Ovary (tissue), 9 donors: ENCODE results near the gene MIF. TPM values are rescaled to one million over a fixed set of nuclear protein-coding genes. Genes with fewer than 3 reads are reported as not detected.
"Not testable (repeated sequence)": the region's sequence is repeated elsewhere in the genome, so short reads cannot be mapped to it uniquely, and the experiment has no call there.

Experiments
- DNase-seq, 5 donors: peaks; one replicate each; pipeline ENCODE4 v3.0.0-alpha.2; 2019 to 2020
- H3K27ac ChIP-seq, 2 donors: fragments of 200-600 bp; one replicate each; pipeline versions ENCODE4 v1.5.1 to v1.8.0; 2019 to 2022
- H3K27me3 ChIP-seq: fragments of 200-600 bp; one replicate; pipeline ENCODE4 v1.8.0; 2022
- H3K36me3 ChIP-seq: fragments of 200-600 bp; sonication (generic); one replicate; pipeline ENCODE4 v1.5.1; 2019
- H3K4me1 ChIP-seq: one replicate; pipeline ENCODE4 v1.8.1; 2013; ENCODE audit warnings: mild to moderate bottlenecking, moderate library complexity; ENCODE audit not compliant: insufficient read depth
- H3K4me3 ChIP-seq: fragments of 200-600 bp; sonication (generic); one replicate; pipeline ENCODE4 v1.5.1; 2017
- H3K9me3 ChIP-seq, 2 donors: fragments of 200-600 bp in 1 of 2; sonication (generic) in 1 of 2; one replicate each; pipeline versions ENCODE4 v1.5.1 to v1.8.1; 2013 to 2019; ENCODE audit warnings: mild to moderate bottlenecking in 1 of 2, moderate library complexity in 1 of 2
- EP300 ChIP-seq: sonication (generic); formaldehyde crosslinking; IDR thresholded peaks from one replicate; pipeline ENCODE4 v1.6.1; 2017; ENCODE audit warnings: antibody characterized with exemption
- POLR2A ChIP-seq: fragments of 450-650 bp; IDR thresholded peaks from one replicate; pipeline ENCODE4 v1.6.1; 2017; ENCODE audit warnings: antibody characterized with exemption, mild to moderate bottlenecking, moderate library complexity
- WGBS, 3 donors: extraction: QIAGEN DNeasy Blood & Tissue Kit in 1 of 3; methylation state at CpG; one replicate each; pipeline versions ENCODE4 v1.1.5 to v1.1.7; 2013 to 2017; 5-methylcytosine and 5-hydroxymethylcytosine counted together
- intact Hi-C, 4 donors: fragments of 100-400 bp; cut with DNase I; formaldehyde crosslinking; loops; one replicate each; pipeline versions ENCODE4 v1.11.0 to v1.15.1; 2022 to 2023
- polyA plus RNA-seq, 2 donors: library from polyadenylated mRNA; stranded (reverse); fragments of 200-250 nt in 1 of 2; fragments of 350-450 nt in 1 of 2; fragmentation: Illumina TruSeq in 1 of 2; extraction: RNeasy Lipid Tissue Mini Kit (QIAGEN cat#74804) in 1 of 2; gene quantifications; one replicate each; pipeline ENCODE4 v1.2.3, GENCODE V29; 2013 to 2014
- total RNA-seq, 7 donors: library from RNA; depleted of rRNA in 2 of 7; stranded (reverse); fragments of >200 nt in 2 of 7; fragmentation: NEBNext Ultra II Directional in 3 of 7; extraction: Animal tissue kit (Norgen Biotek cat#: 25700) in 3 of 7; gene quantifications; one replicate each; pipeline versions ENCODE4 v1.1.0 to v1.2.4, GENCODE V29; 2016 to 2023
- TF ChIP-seq, protein P1 (sequence below), 3 donors: fragments of 450-650 bp in 2 of 3; fragments of 200-600 bp in 1 of 3; IDR thresholded peaks; one replicate each; pipeline versions ENCODE4 v1.5.1 to v1.8.0; 2016 to 2022; ENCODE audit warnings: antibody characterized with exemption in 3 of 3, mild to moderate bottlenecking in 1 of 3
- donor health status: DM: no; HTN: no; CAD: no; lungs with moderate emphysema.
- donor health status: DM: no; HTN: no; CAD: no.
- donor health status: Bipolar disorder and iron deficiency.
- donor health status: DM: yes; HTN: yes; CAD: no.
- donor health status: DM: no; HTN: no; CAD: no.
- donor health status: DM: yes; HTN: yes; CAD: no.

Gene MIF
- total and polyA plus RNA-seq, 9 donors, result 1.1 to 426 (median 361) TPM

DNA sequence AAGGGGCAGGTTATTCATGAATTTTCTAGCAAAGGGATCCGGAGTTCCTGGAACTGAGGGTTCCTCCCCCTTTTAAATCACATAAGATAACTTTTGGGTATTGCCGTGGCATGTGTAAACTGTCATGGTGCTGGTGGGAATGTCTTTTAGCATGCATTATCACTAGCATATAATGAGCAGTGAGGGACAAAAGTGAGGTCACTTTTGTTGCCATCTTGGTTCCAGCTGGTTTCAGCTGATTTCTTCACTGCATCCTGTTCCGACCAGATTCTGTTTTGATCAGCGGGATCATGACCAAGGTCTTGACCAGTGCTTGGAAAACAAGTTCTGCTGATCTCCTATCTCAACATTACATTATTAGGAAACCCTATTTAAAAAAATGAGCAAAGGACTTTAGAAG lies 7.4 kb downstream of the MIF start:
- H3K27ac ChIP-seq, result no peak overlapping the region

DNA sequence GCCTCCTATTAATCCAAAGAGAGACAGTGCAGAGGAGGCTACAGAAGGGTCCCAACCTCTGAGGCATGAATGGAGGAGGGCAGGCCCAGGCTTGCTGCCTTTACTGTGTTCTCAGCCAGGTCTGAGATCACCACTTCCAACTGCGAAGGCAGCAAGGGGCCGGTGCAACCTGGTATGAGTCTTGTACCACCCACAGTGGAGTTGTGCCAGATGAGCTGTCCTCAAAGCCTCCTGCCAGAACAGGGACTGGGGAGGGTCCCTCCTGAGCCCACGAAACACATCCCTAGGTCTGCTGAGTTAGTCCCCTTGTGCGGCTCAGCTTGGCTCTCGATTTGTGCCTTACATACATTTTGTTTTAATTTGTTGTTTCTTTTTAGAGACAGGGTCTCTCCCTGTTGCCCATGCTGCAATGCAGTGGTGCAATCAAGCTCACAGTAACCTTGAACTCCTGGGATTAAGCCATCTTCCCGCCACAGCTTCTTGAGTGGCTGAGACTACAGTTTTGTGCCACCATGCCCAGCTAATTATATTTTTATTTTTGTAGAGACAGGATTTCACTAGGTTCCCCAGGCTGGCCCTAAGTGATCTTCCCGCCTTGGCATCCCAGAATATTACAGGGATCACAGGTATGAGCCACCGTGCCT lies 9.3 kb downstream of the MIF start:
- Histone ChIP-seq H3K27ac (no peak overlapping the region), H3K36me3 (no peaks in the 10 kb centered on the region)
- DNase-seq, result no peak

More for the DNA sequence above, 7.4 kb downstream of the MIF start:
- Histone ChIP-seq H3K36me3 (no peaks in the 10 kb centered on the region), H3K4me1 (no peaks in the 10 kb centered on the region), H3K27me3 (no peaks in the 10 kb centered on the region), H3K4me3 (no peak overlapping the region), H3K9me3 (no peaks in the 10 kb centered on the region)
- TF ChIP-seq, protein P1, sequence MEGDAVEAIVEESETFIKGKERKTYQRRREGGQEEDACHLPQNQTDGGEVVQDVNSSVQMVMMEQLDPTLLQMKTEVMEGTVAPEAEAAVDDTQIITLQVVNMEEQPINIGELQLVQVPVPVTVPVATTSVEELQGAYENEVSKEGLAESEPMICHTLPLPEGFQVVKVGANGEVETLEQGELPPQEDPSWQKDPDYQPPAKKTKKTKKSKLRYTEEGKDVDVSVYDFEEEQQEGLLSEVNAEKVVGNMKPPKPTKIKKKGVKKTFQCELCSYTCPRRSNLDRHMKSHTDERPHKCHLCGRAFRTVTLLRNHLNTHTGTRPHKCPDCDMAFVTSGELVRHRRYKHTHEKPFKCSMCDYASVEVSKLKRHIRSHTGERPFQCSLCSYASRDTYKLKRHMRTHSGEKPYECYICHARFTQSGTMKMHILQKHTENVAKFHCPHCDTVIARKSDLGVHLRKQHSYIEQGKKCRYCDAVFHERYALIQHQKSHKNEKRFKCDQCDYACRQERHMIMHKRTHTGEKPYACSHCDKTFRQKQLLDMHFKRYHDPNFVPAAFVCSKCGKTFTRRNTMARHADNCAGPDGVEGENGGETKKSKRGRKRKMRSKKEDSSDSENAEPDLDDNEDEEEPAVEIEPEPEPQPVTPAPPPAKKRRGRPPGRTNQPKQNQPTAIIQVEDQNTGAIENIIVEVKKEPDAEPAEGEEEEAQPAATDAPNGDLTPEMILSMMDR (IDR thresholded peaks at IDR 0.05), result no peak
- TF ChIP-seq EP300, result no peak
- TF ChIP-seq POLR2A, result no peak
- intact Hi-C loops, result no loop called here
- WGBS, 3 donors, result 82 to 89% (median 86%) methylated on average over 4 of the region's 4 CpGs
- DNase-seq, result no peak

DNA sequence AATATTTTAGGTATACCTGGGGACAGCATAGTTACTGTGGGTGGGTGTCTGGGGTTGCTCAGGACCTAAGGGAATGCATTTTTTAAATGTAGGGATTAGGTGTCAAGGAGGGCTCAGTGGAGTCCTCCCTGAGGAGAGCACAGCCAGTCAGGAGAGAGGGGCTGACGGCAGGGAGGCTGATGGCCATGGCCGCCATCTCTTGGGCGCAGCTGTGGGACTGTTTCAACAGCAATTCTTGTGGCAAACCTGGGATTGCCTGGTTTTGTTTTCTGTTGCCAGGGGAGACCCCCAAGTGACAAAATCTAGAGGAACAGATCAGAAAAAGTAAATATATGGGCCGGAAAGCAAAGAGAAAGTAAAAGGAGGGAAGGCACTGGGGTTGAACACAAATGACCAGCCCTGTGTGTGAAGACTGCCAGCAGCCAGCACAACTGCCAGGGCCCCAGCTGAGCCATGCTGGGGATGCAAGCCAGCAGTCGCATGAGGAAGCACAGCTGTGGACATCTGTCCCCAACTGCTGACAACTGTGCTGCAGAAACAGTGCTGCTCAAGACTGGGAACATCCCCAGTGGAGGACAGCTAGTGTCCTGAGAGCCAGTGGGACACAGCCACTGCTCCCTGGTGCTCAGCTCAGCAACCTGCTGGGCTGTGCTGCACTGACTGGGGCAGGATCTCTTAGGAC lies 10.5 kb downstream of the MIF start:
- WGBS, 3 donors, result 69 to 74% (median 74%) methylated on average over 5 of the region's 5 CpGs
- TF ChIP-seq EP300, result no peak
- TF ChIP-seq POLR2A, result no peak
- TF ChIP-seq, protein P1 (IDR thresholded peaks at IDR 0.05), result no peak
- Histone ChIP-seq H3K4me1 (no peaks in the 10 kb centered on the region), H3K27ac (no peak overlapping the region), H3K4me3 (no peak overlapping the region), H3K27me3 (no peaks in the 10 kb centered on the region), H3K9me3 (no peaks in the 10 kb centered on the region), H3K36me3 (no peaks in the 10 kb centered on the region)
- intact Hi-C loops, result no loop called here
- no peak for DNase-seq

More for the DNA sequence above, 9.3 kb downstream of the MIF start:
- Histone ChIP-seq H3K4me3 (no peak overlapping the region), H3K4me1 (no peaks in the 10 kb centered on the region), H3K9me3 (no peaks in the 10 kb centered on the region), H3K27me3 (no peaks in the 10 kb centered on the region)
- WGBS, 3 donors, result 69 to 89% (median 81%) methylated on average over 8 of the region's 8 CpGs
- TF ChIP-seq, protein P1 (IDR thresholded peaks at IDR 0.05), result no peak
- TF ChIP-seq EP300 (no peak), POLR2A (no peak)
- intact Hi-C loops, result no loop called here

DNA sequence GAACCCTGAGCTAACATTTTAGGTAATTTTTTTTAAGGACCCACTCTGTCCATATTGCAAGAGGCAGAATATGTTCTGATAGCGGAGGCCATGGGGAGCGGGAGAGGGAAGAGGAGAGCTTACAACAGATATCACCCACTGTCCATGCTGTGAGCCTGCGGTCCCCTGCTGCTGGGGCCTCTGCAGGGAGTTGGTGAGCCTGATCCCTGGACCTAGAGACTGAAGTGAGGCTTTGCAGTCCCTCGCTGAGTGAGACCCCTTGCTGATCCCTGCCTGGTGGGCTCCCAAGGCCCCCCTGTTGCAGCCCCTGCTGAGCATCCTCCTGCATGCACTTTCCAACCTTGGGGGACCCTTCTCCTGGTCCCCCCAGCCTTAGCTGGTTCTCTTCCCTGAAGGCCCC lies 12.5 kb downstream of the MIF start:
- H3K27me3 ChIP-seq, result no peaks in the 10 kb centered on the region
- 92 to 96% (median 96%) methylated on average over 4 of the region's 4 CpGs for WGBS, 3 donors
- intact Hi-C loops, result no loop called here
- no peaks in the 10 kb centered on the region for H3K9me3 ChIP-seq
- TF ChIP-seq POLR2A (no peak), EP300 (no peak)
- TF ChIP-seq, protein P1 (IDR thresholded peaks at IDR 0.05), result no peak
- DNase-seq, result no peak
- no peaks in the 10 kb centered on the region for H3K36me3 ChIP-seq
- no peak overlapping the region for H3K27ac ChIP-seq
- peaks cover 2% of the 10 kb centered on the region for H3K4me1 ChIP-seq
- no peak overlapping the region for H3K4me3 ChIP-seq

DNA sequence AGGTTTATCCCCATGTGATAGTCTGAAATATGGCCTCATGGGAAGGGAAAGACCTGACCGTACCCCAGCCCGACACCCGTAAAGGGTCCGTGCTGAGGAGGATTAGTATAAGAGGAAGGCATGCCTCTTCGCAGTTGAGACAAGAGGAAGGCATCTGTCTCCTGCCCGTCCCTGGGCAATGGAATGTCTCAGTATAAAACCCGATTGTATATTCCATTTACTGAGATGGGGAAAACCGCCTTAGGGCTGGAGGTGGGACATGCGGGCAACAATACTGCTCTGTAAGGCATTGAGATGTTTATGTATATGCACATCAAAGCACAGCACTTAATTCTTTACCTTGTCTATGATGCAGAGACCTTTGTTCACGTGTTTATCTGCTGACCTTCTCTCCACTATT lies 13.2 kb downstream of the MIF start:
- DNase-seq, H3K36me3 ChIP-seq, H3K27ac ChIP-seq, H3K4me1 ChIP-seq, H3K9me3 ChIP-seq, H3K27me3 ChIP-seq, H3K4me3 ChIP-seq, intact Hi-C loops: not testable (repeated sequence)
- 68 to 75% (median 71%) methylated on average over 10 of the region's 10 CpGs for whole genome bisulfite sequencing, 3 donors
